ENCODE results near the gene NKX2-2. TPM values are rescaled to one million over a fixed set of nuclear protein-coding genes. Genes with fewer than 3 reads are reported as not detected.
"Not testable (repeated sequence)": the region's sequence is repeated elsewhere in the genome, so short reads cannot be mapped to it uniquely, and the experiment has no call there.

NKX2-2 gene
- total RNA-seq, 1 experiment from 2014 or later, result 0.13 TPM

- no peak for DNase-seq (ENCODE audit: low read depth)
These were observed 4.1 kb downstream of the NKX2-2 start for GRCh38 chr20:21509597-21510371.

- no peak for DNase-seq (ENCODE audit: low read depth)
These were observed 4.7 kb downstream of the NKX2-2 start for GRCh38 chr20:21509079-21509596.

GRCh38 chr20:21508230-21509078 lies 5.4 kb downstream of the NKX2-2 start:
- DNase-seq (ENCODE audit: low read depth), result no peak

- no peak for DNase-seq (ENCODE audit: low read depth)
These were observed 6.2 kb downstream of the NKX2-2 start for GRCh38 chr20:21507400-21508229.

GRCh38 chr20:21505810-21506530 lies 7.9 kb downstream of the NKX2-2 start:
- peak; percentile 61 for DNase-seq (ENCODE audit: low read depth)

- DNase-seq (ENCODE audit: low read depth), result peak; percentile 65
These were observed 8.6 kb downstream of the NKX2-2 start for GRCh38 chr20:21505161-21505809.

GRCh38 chr20:21504323-21504722 lies 9.5 kb downstream of the NKX2-2 start:
- DNase-seq (ENCODE audit: low read depth), result no peak

- peak; percentile 86 for DNase-seq (ENCODE audit: low read depth)
These were observed 10.5 kb downstream of the NKX2-2 start for GRCh38 chr20:21503345-21503744.

GRCh38 chr20:21501184-21501583 lies 12.7 kb downstream of the NKX2-2 start:
- no peak for DNase-seq (ENCODE audit: low read depth)

- no peak for DNase-seq (ENCODE audit: low read depth)
These were observed 13.3 kb downstream of the NKX2-2 start for GRCh38 chr20:21500599-21500998.

- no peak for DNase-seq (ENCODE audit: low read depth)
These were observed 14.2 kb downstream of the NKX2-2 start for GRCh38 chr20:21499641-21500040.

- peak; percentile 51 for DNase-seq (ENCODE audit: low read depth)
These were observed 15.2 kb downstream of the NKX2-2 start for GRCh38 chr20:21498635-21499034.

- DNase-seq (ENCODE audit: low read depth), result no peak
These were observed 15.7 kb downstream of the NKX2-2 start for GRCh38 chr20:21498195-21498594.

GRCh38 chr20:21496452-21496851 lies 17.4 kb downstream of the NKX2-2 start:
- peak; percentile 28 for DNase-seq (ENCODE audit: low read depth)

GRCh38 chr20:21493049-21493448 lies 20.8 kb downstream of the NKX2-2 start:
- DNase-seq (ENCODE audit: low read depth), result no peak

- DNase-seq (ENCODE audit: low read depth), result no peak
These were observed 23.8 kb downstream of the NKX2-2 start for GRCh38 chr20:21490105-21490504.

GRCh38 chr20:21480144-21480543 lies 33.7 kb downstream of the NKX2-2 start:
- not testable (repeated sequence) for DNase-seq (ENCODE audit: low read depth)

GRCh38 chr20:21465799-21466198 lies 48.1 kb downstream of the NKX2-2 start:
- DNase-seq (ENCODE audit: low read depth), result no peak

- DNase-seq (ENCODE audit: low read depth), result no peak
These were observed 48.9 kb downstream of the NKX2-2 start for GRCh38 chr20:21464916-21465315.

Measured in HT1080 (cell line).